Mesenchymal stem cell (in vitro differentiated cells and primary cell): ENCODE results near the gene BCL7A.

Experiments
- DNase-seq: peaks from one replicate; pipeline ENCODE4 v3.0.0-alpha.2; 2013
- H2AFZ ChIP-seq: one replicate; pipeline ENCODE4 v1.6.1; 2013; ENCODE audit warnings: low read depth, mild to moderate bottlenecking, control low read depth, inconsistent platforms, low read length, moderate library complexity
- H2AK5ac ChIP-seq: 2 replicates; pipeline ENCODE4 v1.6.1; 2013; ENCODE audit warnings: low read length, moderate library complexity, mild to moderate bottlenecking, inconsistent platforms; ENCODE audit not compliant: severe bottlenecking
- H2BK120ac ChIP-seq: one replicate; pipeline ENCODE4 v1.6.1; 2013; ENCODE audit warnings: low read depth, mild to moderate bottlenecking, inconsistent platforms, low read length, moderate library complexity
- H2BK12ac ChIP-seq, 2 experiments: one replicate each; pipeline ENCODE4 v1.6.1; 2013; ENCODE audit warnings: inconsistent platforms in 2 of 2, low read length in 2 of 2, mild to moderate bottlenecking in 2 of 2, moderate library complexity in 2 of 2, control low read depth in 1 of 2
- H2BK15ac ChIP-seq: one replicate; pipeline ENCODE4 v1.6.1; 2013; ENCODE audit warnings: mild to moderate bottlenecking, low read depth, inconsistent platforms; ENCODE audit not compliant: poor library complexity, severe bottlenecking
- H2BK5ac ChIP-seq: 2 replicates; pipeline ENCODE4 v1.6.1; 2013; ENCODE audit warnings: low read depth, mild to moderate bottlenecking, low read length, control low read depth, inconsistent platforms; ENCODE audit not compliant: poor library complexity, severe bottlenecking
- H3K14ac ChIP-seq, 2 experiments: one replicate each; pipeline ENCODE4 v1.6.1; 2013; ENCODE audit warnings: inconsistent platforms in 2 of 2, low read length in 2 of 2, control low read depth in 1 of 2, mild to moderate bottlenecking in 1 of 2, moderate library complexity in 1 of 2
- H3K18ac ChIP-seq, 2 experiments: one replicate each; pipeline ENCODE4 v1.6.1; 2013; ENCODE audit warnings: inconsistent platforms in 2 of 2, low read length in 2 of 2, control low read depth in 1 of 2, low read depth in 1 of 2, mild to moderate bottlenecking in 1 of 2
- H3K23ac ChIP-seq, 2 experiments: one replicate each; pipeline ENCODE4 v1.6.1; 2013; ENCODE audit warnings: inconsistent platforms in 2 of 2, low read length in 2 of 2, mild to moderate bottlenecking in 2 of 2, moderate library complexity in 2 of 2, control low read depth in 1 of 2
- H3K27ac ChIP-seq: 2 replicates; pipeline ENCODE4 v1.5.1; 2013; ENCODE audit warnings: mild to moderate bottlenecking, moderate library complexity, low read length, control low read depth, inconsistent platforms; ENCODE audit not compliant: poor library complexity, severe bottlenecking
- H3K27me3 ChIP-seq, 2 experiments: 2 replicates each; pipeline versions ENCODE4 v1.6.1 to v1.7.0; 2013; ENCODE audit warnings: low read length in 2 of 2, mild to moderate bottlenecking in 2 of 2, moderate library complexity in 2 of 2, control low read depth in 1 of 2, inconsistent platforms in 1 of 2; ENCODE audit not compliant: control insufficient read depth in 1 of 2, insufficient read depth in 1 of 2
- H3K36me3 ChIP-seq, 2 experiments: 2 replicates each; pipeline versions ENCODE4 v1.6.1 to v1.7.0; 2013; ENCODE audit warnings: low read length in 2 of 2, control low read depth in 1 of 2, inconsistent platforms in 1 of 2, low read depth in 1 of 2, mild to moderate bottlenecking in 1 of 2; ENCODE audit not compliant: insufficient read depth in 2 of 2, control insufficient read depth in 1 of 2
- H3K4ac ChIP-seq, 2 experiments: one replicate each; pipeline ENCODE4 v1.6.1; 2013; ENCODE audit warnings: inconsistent platforms in 2 of 2, low read length in 2 of 2, mild to moderate bottlenecking in 2 of 2, moderate library complexity in 2 of 2, control low read depth in 1 of 2, low read depth in 1 of 2
- H3K4me1 ChIP-seq: 2 replicates; pipeline ENCODE4 v1.6.1; 2013; ENCODE audit warnings: low read depth, low read length, control low read depth; ENCODE audit not compliant: control insufficient read depth, insufficient read depth
- H3K4me2 ChIP-seq: 2 replicates; pipeline ENCODE4 v1.6.1; 2013; ENCODE audit warnings: low read length, mild to moderate bottlenecking, inconsistent platforms; ENCODE audit not compliant: poor library complexity, severe bottlenecking
- H3K4me3 ChIP-seq, 2 experiments: 2 replicates each; pipeline versions ENCODE4 v1.5.1 to v1.7.0; 2013; ENCODE audit warnings: low read length in 2 of 2, mild to moderate bottlenecking in 2 of 2, control low read depth in 1 of 2, low read depth in 1 of 2; ENCODE audit not compliant: insufficient read depth in 1 of 2
- H3K79me1 ChIP-seq: replicated peaks from 2 replicates; pipeline ENCODE4 v1.6.1; 2013; ENCODE audit warnings: mild to moderate bottlenecking, control low read depth, low read length, inconsistent platforms; ENCODE audit not compliant: poor library complexity, severe bottlenecking
- H3K9ac ChIP-seq: 2 replicates; pipeline ENCODE4 v1.7.0; 2013; ENCODE audit warnings: mild to moderate bottlenecking, low read length, moderate library complexity
- H3K9me3 ChIP-seq: 2 replicates; pipeline ENCODE4 v1.7.0; 2013; ENCODE audit warnings: mild to moderate bottlenecking, low read length; ENCODE audit not compliant: control insufficient read depth
- H4K8ac ChIP-seq: one replicate; pipeline ENCODE4 v1.6.1; 2013; ENCODE audit warnings: inconsistent platforms, mild to moderate bottlenecking, low read length, moderate library complexity
- H4K91ac ChIP-seq: one replicate; pipeline ENCODE4 v1.6.1; 2013; ENCODE audit warnings: mild to moderate bottlenecking, low read length, inconsistent platforms
- WGBS: methylation state at CpG from one replicate; pipeline ENCODE4 v1.1.7; 2013; ENCODE audit warnings: mixed read lengths; 5-methylcytosine and 5-hydroxymethylcytosine counted together

Gene BCL7A

GRCh38 chr12:122080149-122081082, 58.7 kb downstream of the BCL7A start:
- Histone ChIP-seq H3K36me3 (peaks cover 10 to 17% of the 10 kb centered on the region in 2 experiments), H2BK15ac (peak overlapping the region; percentile 57), H3K9me3 (no peaks in the 10 kb centered on the region), H3K4me1 (peaks cover 16% of the 10 kb centered on the region), H4K8ac (no peak overlapping the region), H2AFZ (no peak overlapping the region), H2BK5ac (no peak overlapping the region), H3K4me2 (peak overlapping the region; percentile 99), H3K27ac (peak overlapping the region; percentile 24), H3K9ac (peak overlapping the region; percentile 94), H3K23ac (peak overlapping the region in 1 of 2 experiments; percentile 10), H3K4me3 (peak overlapping the region; percentile 86 to 99), H4K91ac (no peak overlapping the region), H3K18ac (peak overlapping the region; percentile 35 to 42), H3K27me3 (no peaks in the 10 kb centered on the region), H2AK5ac (no peak overlapping the region), H2BK120ac (no peak overlapping the region), H3K14ac (peak overlapping the region in 1 of 2 experiments; percentile 45), H3K79me1 (peaks cover 9% of the 10 kb centered on the region), H3K4ac (peak overlapping the region in 1 of 2 experiments; percentile 43), H2BK12ac (peak overlapping the region in 1 of 2 experiments; percentile 8)
- DNase-seq, result peak; percentile 86
- 18% methylated on average over 12 of the region's 18 CpGs for WGBS

GRCh38 chr12:122081083-122081696, 59.5 kb downstream of the BCL7A start:
- Histone ChIP-seq H3K79me1 (peaks cover 16% of the 10 kb centered on the region), H3K27ac (peak overlapping the region; percentile 47), H3K36me3 (peaks cover 13 to 24% of the 10 kb centered on the region in 2 experiments), H2BK12ac (peak overlapping the region; percentile 35 to 99), H3K4me3 (peak overlapping the region in 1 of 2 experiments; percentile 99), H3K4me2 (peak overlapping the region; percentile 38), H3K23ac (peak overlapping the region in 1 of 2 experiments; percentile 38), H3K18ac (peak overlapping the region; percentile 56 to 92), H3K14ac (peak overlapping the region in 1 of 2 experiments; percentile 97), H2AFZ (no peak overlapping the region), H3K9ac (peak overlapping the region; percentile 94), H3K9me3 (no peaks in the 10 kb centered on the region), H2BK15ac (peak overlapping the region; percentile 50), H2AK5ac (peak overlapping the region; percentile 44), H2BK120ac (peak overlapping the region; percentile 21), H4K91ac (peak overlapping the region; percentile 76), H2BK5ac (no peak overlapping the region), H3K27me3 (no peaks in the 10 kb centered on the region), H3K4me1 (peaks cover 16% of the 10 kb centered on the region), H4K8ac (peak overlapping the region; percentile 1), H3K4ac (peak overlapping the region; percentile 34 to 37)
- DNase-seq, result peak; percentile 77
- 72% methylated on average over 9 of the region's 9 CpGs for WGBS

DNA sequence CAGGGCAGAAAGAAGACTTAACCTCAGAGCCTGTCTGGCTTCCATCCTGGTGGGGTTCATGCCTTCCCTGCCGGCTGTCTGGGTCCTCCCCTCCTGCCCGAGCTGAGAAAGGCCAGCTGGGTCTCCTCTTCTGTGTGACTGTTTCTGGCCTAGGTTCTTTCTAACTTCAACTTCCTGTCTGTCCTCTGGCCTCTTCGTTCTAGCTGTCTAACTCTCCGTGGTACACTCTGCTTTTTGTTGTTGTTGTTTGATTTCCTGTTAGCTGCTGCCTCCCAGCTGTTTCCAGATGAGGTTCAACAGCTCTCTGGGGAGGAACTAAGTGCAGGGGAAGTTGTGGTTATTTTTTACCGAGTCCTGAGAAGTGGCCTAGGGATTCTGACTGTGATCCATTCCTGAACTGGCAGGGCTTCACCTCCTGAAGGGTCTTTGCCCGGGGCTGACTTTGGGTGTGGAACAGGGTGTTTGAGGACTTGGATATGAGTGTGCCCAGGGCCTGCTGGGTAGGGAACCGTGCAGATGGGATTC, 60.1 kb downstream of the BCL7A start:
- H2AFZ ChIP-seq, result no peak overlapping the region
- H2BK5ac ChIP-seq, result no peak overlapping the region
- H3K4me1 ChIP-seq, result peaks cover 19% of the 10 kb centered on the region
- H3K4me3 ChIP-seq, result peak overlapping the region in 1 of 2 experiments; percentile 99
- H3K27ac ChIP-seq, result peak overlapping the region; percentile 47
- peak; percentile 92 for DNase-seq
- peak overlapping the region; percentile 67 to 92 for H3K18ac ChIP-seq
- peaks cover 21% of the 10 kb centered on the region for H3K79me1 ChIP-seq
- peak overlapping the region; percentile 94 for H3K9ac ChIP-seq
- WGBS, result 6% methylated on average over 7 of the region's 7 CpGs
- peak overlapping the region in 1 of 2 experiments; percentile 34 for H3K4ac ChIP-seq
- no peak overlapping the region for H3K14ac ChIP-seq
- no peak overlapping the region for H3K23ac ChIP-seq
- peak overlapping the region; percentile 38 for H3K4me2 ChIP-seq
- no peaks in the 10 kb centered on the region for H3K27me3 ChIP-seq
- peak overlapping the region in 1 of 2 experiments; percentile 67 for H2BK12ac ChIP-seq
- peak overlapping the region; percentile 30 for H2BK15ac ChIP-seq
- H3K36me3 ChIP-seq, result peaks cover 16 to 25% of the 10 kb centered on the region in 2 experiments
- peak overlapping the region; percentile 86 for H2AK5ac ChIP-seq
- no peak overlapping the region for H4K8ac ChIP-seq
- H4K91ac ChIP-seq, result peak overlapping the region; percentile 70
- H2BK120ac ChIP-seq, result no peak overlapping the region
- no peaks in the 10 kb centered on the region for H3K9me3 ChIP-seq
